ENCODE measurements around the gene ANTXR1.
A peak's percentile ranks its signal among the peaks of the same experiment; 100 is the strongest.

GRCh38 chr2:69213201-69213600, 200.2 kb downstream of the ANTXR1 start:
- no peak for TF ChIP-seq MXI1 (IDR thresholded peaks at IDR 0.05; ENCODE audit: low read depth, low read length)
- TF ChIP-seq GATA2 (CRISPR knock-in tag; IDR thresholded peaks at IDR 0.05) = no peak
- TF ChIP-seq MEF2A (IDR thresholded peaks at IDR 0.05; ENCODE audit: borderline replicate concordance, low read depth) = no peak
- TF ChIP-seq, protein P1, sequence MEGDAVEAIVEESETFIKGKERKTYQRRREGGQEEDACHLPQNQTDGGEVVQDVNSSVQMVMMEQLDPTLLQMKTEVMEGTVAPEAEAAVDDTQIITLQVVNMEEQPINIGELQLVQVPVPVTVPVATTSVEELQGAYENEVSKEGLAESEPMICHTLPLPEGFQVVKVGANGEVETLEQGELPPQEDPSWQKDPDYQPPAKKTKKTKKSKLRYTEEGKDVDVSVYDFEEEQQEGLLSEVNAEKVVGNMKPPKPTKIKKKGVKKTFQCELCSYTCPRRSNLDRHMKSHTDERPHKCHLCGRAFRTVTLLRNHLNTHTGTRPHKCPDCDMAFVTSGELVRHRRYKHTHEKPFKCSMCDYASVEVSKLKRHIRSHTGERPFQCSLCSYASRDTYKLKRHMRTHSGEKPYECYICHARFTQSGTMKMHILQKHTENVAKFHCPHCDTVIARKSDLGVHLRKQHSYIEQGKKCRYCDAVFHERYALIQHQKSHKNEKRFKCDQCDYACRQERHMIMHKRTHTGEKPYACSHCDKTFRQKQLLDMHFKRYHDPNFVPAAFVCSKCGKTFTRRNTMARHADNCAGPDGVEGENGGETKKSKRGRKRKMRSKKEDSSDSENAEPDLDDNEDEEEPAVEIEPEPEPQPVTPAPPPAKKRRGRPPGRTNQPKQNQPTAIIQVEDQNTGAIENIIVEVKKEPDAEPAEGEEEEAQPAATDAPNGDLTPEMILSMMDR (IDR thresholded peaks at IDR 0.05) = no peak
- no peak for TF ChIP-seq TEAD4 (IDR thresholded peaks at IDR 0.05; ENCODE audit: borderline replicate concordance, insufficient read depth)
- peak; percentile 46; the same call in 1 of the 2 replicates for TF ChIP-seq RCOR1 (IDR thresholded peaks at IDR 0.05; ENCODE audit: low read length)
- TF ChIP-seq GABPA (IDR thresholded peaks at IDR 0.05; ENCODE audit: low read depth) = no peak
- no peak for TF ChIP-seq POLR2AphosphoS5 (IDR thresholded peaks at IDR 0.05; ENCODE audit: low read depth, low read length)
- TF ChIP-seq EP300 (IDR thresholded peaks at IDR 0.05; ENCODE audit: borderline replicate concordance in 1 of 2, low read depth in 1 of 2, low read length in 1 of 2) = 0 out of 4 replicates have a peak, but pooled peaks of 1 of the 2 experiments have one; percentile 30
- no peak for TF ChIP-seq TAF1 (IDR thresholded peaks at IDR 0.05; ENCODE audit: borderline replicate concordance, low read depth, low read length)

All from SK-N-SH (cell line).